Measurements from ENCODE around the gene UBQLN2. TPM values are rescaled to one million over a fixed set of nuclear protein-coding genes. Genes with fewer than 3 reads are reported as not detected.
"Not testable (repeated sequence)": the region's sequence is repeated elsewhere in the genome, so short reads cannot be mapped to it uniquely, and the experiment has no call there.

UBQLN2 gene
- total RNA-seq, 1 donor from 2014 or later, result 38.5 TPM

GRCh38 chrX:56576721-56577120, 13.3 kb downstream of the UBQLN2 start:
- Mint-ChIP-seq H3K27me3 (no peaks in the 10 kb centered on the region), H3K9me3 (peaks cover 10% of the 10 kb centered on the region), H3K4me1 (peaks cover 34% of the 10 kb centered on the region), H3K36me3 (ENCODE audit: low read depth) (peaks cover 54% of the 10 kb centered on the region), H3K27ac (no peak overlapping the region), H3K4me3 (no peak overlapping the region)
- intact Hi-C loops (cut with micrococcal nuclease), result no loop called here
- DNase-seq, result no peak

- H3K27ac Mint-ChIP-seq, result no peak overlapping the region
- no peak for DNase-seq
- intact Hi-C loops (cut with micrococcal nuclease), result no loop called here
- peaks cover 30% of the 10 kb centered on the region for H3K36me3 Mint-ChIP-seq (ENCODE audit: low read depth)
- no peaks in the 10 kb centered on the region for H3K27me3 Mint-ChIP-seq
- H3K4me3 Mint-ChIP-seq, result no peak overlapping the region
- peaks cover 7% of the 10 kb centered on the region for H3K9me3 Mint-ChIP-seq
- peaks cover 8% of the 10 kb centered on the region for H3K4me1 Mint-ChIP-seq
Observed at GRCh38 chrX:56588397-56589188, 25.2 kb downstream of the UBQLN2 start.

- H3K27me3 Mint-ChIP-seq; H3K9me3 Mint-ChIP-seq; H3K27ac Mint-ChIP-seq; DNase-seq; intact Hi-C loops (cut with micrococcal nuclease); H3K4me3 Mint-ChIP-seq: not testable (repeated sequence)
- Mint-ChIP-seq H3K36me3 (ENCODE audit: low read depth) (peaks cover 40% of the 10 kb centered on the region), H3K4me1 (peaks cover 16% of the 10 kb centered on the region)
Observed at GRCh38 chrX:56591830-56592229, 28.4 kb downstream of the UBQLN2 start.

GRCh38 chrX:56600141-56600540, 36.7 kb downstream of the UBQLN2 start:
- peaks cover 3% of the 10 kb centered on the region for H3K9me3 Mint-ChIP-seq
- H3K27me3 Mint-ChIP-seq, result no peaks in the 10 kb centered on the region
- no peak for DNase-seq
- H3K4me3 Mint-ChIP-seq, result no peak overlapping the region
- intact Hi-C loops (cut with micrococcal nuclease), result no loop called here
- peaks cover 10% of the 10 kb centered on the region for H3K4me1 Mint-ChIP-seq
- no peak overlapping the region for H3K27ac Mint-ChIP-seq
- peaks cover 21% of the 10 kb centered on the region for H3K36me3 Mint-ChIP-seq (ENCODE audit: low read depth)

- Mint-ChIP-seq H3K4me3 (no peak overlapping the region), H3K4me1 (peaks cover 2% of the 10 kb centered on the region), H3K36me3 (ENCODE audit: low read depth) (peaks cover 16% of the 10 kb centered on the region), H3K27ac (no peak overlapping the region), H3K27me3 (no peaks in the 10 kb centered on the region), H3K9me3 (peaks cover 4% of the 10 kb centered on the region)
- intact Hi-C loops (cut with micrococcal nuclease), result no loop called here
- DNase-seq, result no peak
Observed at GRCh38 chrX:56600987-56601386, 37.6 kb downstream of the UBQLN2 start.

- no peak overlapping the region for H3K27ac Mint-ChIP-seq
- no peak overlapping the region for H3K4me3 Mint-ChIP-seq
- no peaks in the 10 kb centered on the region for H3K4me1 Mint-ChIP-seq
- H3K27me3 Mint-ChIP-seq, result no peaks in the 10 kb centered on the region
- no peak for DNase-seq
- intact Hi-C loops (cut with micrococcal nuclease), result no loop called here
- H3K36me3 Mint-ChIP-seq (ENCODE audit: low read depth), result peaks cover 3% of the 10 kb centered on the region
- H3K9me3 Mint-ChIP-seq, result no peaks in the 10 kb centered on the region
Observed at GRCh38 chrX:56615282-56615681, 51.9 kb downstream of the UBQLN2 start.

Other genes starting within 250 kb of the UBQLN2 start
- 29.8 and 29.9 TPM in 2 replicates for gene NBDY, start 165.6 kb downstream of the UBQLN2 start, total RNA-seq

All from activated CD4-positive, alpha-beta T cell treated with anti-CD3 and anti-CD28 coated beads, Interleukin-2, amount 10 ng/mL, durations not matched to agents 24 days and 14 days (primary cell).